Mesenchymal stem cell (in vitro differentiated cells and primary cell): ENCODE measurements around the gene ORC1. TPM values are rescaled to one million over a fixed set of nuclear protein-coding genes. Genes with fewer than 3 reads are reported as not detected.

ENCODE experiments used
- DNase-seq: peaks from one replicate; pipeline ENCODE4 v3.0.0-alpha.2; 2013
- H2AFZ ChIP-seq: one replicate; pipeline ENCODE4 v1.6.1; 2013; ENCODE audit warnings: low read depth, mild to moderate bottlenecking, control low read depth, inconsistent platforms, low read length, moderate library complexity
- H2AK5ac ChIP-seq: 2 replicates; pipeline ENCODE4 v1.6.1; 2013; ENCODE audit warnings: low read length, moderate library complexity, mild to moderate bottlenecking, inconsistent platforms; ENCODE audit not compliant: severe bottlenecking
- H2BK120ac ChIP-seq: one replicate; pipeline ENCODE4 v1.6.1; 2013; ENCODE audit warnings: low read depth, mild to moderate bottlenecking, inconsistent platforms, low read length, moderate library complexity
- H2BK12ac ChIP-seq, 2 experiments: one replicate each; pipeline ENCODE4 v1.6.1; 2013; ENCODE audit warnings: inconsistent platforms in 2 of 2, low read length in 2 of 2, mild to moderate bottlenecking in 2 of 2, moderate library complexity in 2 of 2, control low read depth in 1 of 2
- H2BK15ac ChIP-seq: one replicate; pipeline ENCODE4 v1.6.1; 2013; ENCODE audit warnings: mild to moderate bottlenecking, low read depth, inconsistent platforms; ENCODE audit not compliant: poor library complexity, severe bottlenecking
- H2BK5ac ChIP-seq: 2 replicates; pipeline ENCODE4 v1.6.1; 2013; ENCODE audit warnings: low read depth, mild to moderate bottlenecking, low read length, control low read depth, inconsistent platforms; ENCODE audit not compliant: poor library complexity, severe bottlenecking
- H3K14ac ChIP-seq, 2 experiments: one replicate each; pipeline ENCODE4 v1.6.1; 2013; ENCODE audit warnings: inconsistent platforms in 2 of 2, low read length in 2 of 2, control low read depth in 1 of 2, mild to moderate bottlenecking in 1 of 2, moderate library complexity in 1 of 2
- H3K18ac ChIP-seq, 2 experiments: one replicate each; pipeline ENCODE4 v1.6.1; 2013; ENCODE audit warnings: inconsistent platforms in 2 of 2, low read length in 2 of 2, control low read depth in 1 of 2, low read depth in 1 of 2, mild to moderate bottlenecking in 1 of 2
- H3K23ac ChIP-seq, 2 experiments: one replicate each; pipeline ENCODE4 v1.6.1; 2013; ENCODE audit warnings: inconsistent platforms in 2 of 2, low read length in 2 of 2, mild to moderate bottlenecking in 2 of 2, moderate library complexity in 2 of 2, control low read depth in 1 of 2
- H3K27ac ChIP-seq: 2 replicates; pipeline ENCODE4 v1.5.1; 2013; ENCODE audit warnings: mild to moderate bottlenecking, moderate library complexity, low read length, control low read depth, inconsistent platforms; ENCODE audit not compliant: poor library complexity, severe bottlenecking
- H3K27me3 ChIP-seq, 2 experiments: 2 replicates each; pipeline versions ENCODE4 v1.6.1 to v1.7.0; 2013; ENCODE audit warnings: low read length in 2 of 2, mild to moderate bottlenecking in 2 of 2, moderate library complexity in 2 of 2, control low read depth in 1 of 2, inconsistent platforms in 1 of 2; ENCODE audit not compliant: control insufficient read depth in 1 of 2, insufficient read depth in 1 of 2
- H3K36me3 ChIP-seq, 2 experiments: 2 replicates each; pipeline versions ENCODE4 v1.6.1 to v1.7.0; 2013; ENCODE audit warnings: low read length in 2 of 2, control low read depth in 1 of 2, inconsistent platforms in 1 of 2, low read depth in 1 of 2, mild to moderate bottlenecking in 1 of 2; ENCODE audit not compliant: insufficient read depth in 2 of 2, control insufficient read depth in 1 of 2
- H3K4ac ChIP-seq, 2 experiments: one replicate each; pipeline ENCODE4 v1.6.1; 2013; ENCODE audit warnings: inconsistent platforms in 2 of 2, low read length in 2 of 2, mild to moderate bottlenecking in 2 of 2, moderate library complexity in 2 of 2, control low read depth in 1 of 2, low read depth in 1 of 2
- H3K4me1 ChIP-seq: 2 replicates; pipeline ENCODE4 v1.6.1; 2013; ENCODE audit warnings: low read depth, low read length, control low read depth; ENCODE audit not compliant: control insufficient read depth, insufficient read depth
- H3K4me2 ChIP-seq: 2 replicates; pipeline ENCODE4 v1.6.1; 2013; ENCODE audit warnings: low read length, mild to moderate bottlenecking, inconsistent platforms; ENCODE audit not compliant: poor library complexity, severe bottlenecking
- H3K4me3 ChIP-seq, 2 experiments: 2 replicates each; pipeline versions ENCODE4 v1.5.1 to v1.7.0; 2013; ENCODE audit warnings: low read length in 2 of 2, mild to moderate bottlenecking in 2 of 2, control low read depth in 1 of 2, low read depth in 1 of 2; ENCODE audit not compliant: insufficient read depth in 1 of 2
- H3K79me1 ChIP-seq: replicated peaks from 2 replicates; pipeline ENCODE4 v1.6.1; 2013; ENCODE audit warnings: mild to moderate bottlenecking, control low read depth, low read length, inconsistent platforms; ENCODE audit not compliant: poor library complexity, severe bottlenecking
- H3K9ac ChIP-seq: 2 replicates; pipeline ENCODE4 v1.7.0; 2013; ENCODE audit warnings: mild to moderate bottlenecking, low read length, moderate library complexity
- H3K9me3 ChIP-seq: 2 replicates; pipeline ENCODE4 v1.7.0; 2013; ENCODE audit warnings: mild to moderate bottlenecking, low read length; ENCODE audit not compliant: control insufficient read depth
- H4K8ac ChIP-seq: one replicate; pipeline ENCODE4 v1.6.1; 2013; ENCODE audit warnings: inconsistent platforms, mild to moderate bottlenecking, low read length, moderate library complexity
- H4K91ac ChIP-seq: one replicate; pipeline ENCODE4 v1.6.1; 2013; ENCODE audit warnings: mild to moderate bottlenecking, low read length, inconsistent platforms
- WGBS: methylation state at CpG from one replicate; pipeline ENCODE4 v1.1.7; 2013; ENCODE audit warnings: mixed read lengths; 5-methylcytosine and 5-hydroxymethylcytosine counted together
- polyA plus RNA-seq, 2 experiments: library from polyadenylated mRNA; stranded (reverse); fragments of 200-250 nt; gene quantifications; one replicate each; pipeline ENCODE4 v1.2.3, GENCODE V29; 2013

The ORC1 gene
- polyA plus RNA-seq (2013, experiment 1 of 2) = 1.3 TPM
- polyA plus RNA-seq (2013, experiment 2 of 2) = 1.5 TPM

DNA sequence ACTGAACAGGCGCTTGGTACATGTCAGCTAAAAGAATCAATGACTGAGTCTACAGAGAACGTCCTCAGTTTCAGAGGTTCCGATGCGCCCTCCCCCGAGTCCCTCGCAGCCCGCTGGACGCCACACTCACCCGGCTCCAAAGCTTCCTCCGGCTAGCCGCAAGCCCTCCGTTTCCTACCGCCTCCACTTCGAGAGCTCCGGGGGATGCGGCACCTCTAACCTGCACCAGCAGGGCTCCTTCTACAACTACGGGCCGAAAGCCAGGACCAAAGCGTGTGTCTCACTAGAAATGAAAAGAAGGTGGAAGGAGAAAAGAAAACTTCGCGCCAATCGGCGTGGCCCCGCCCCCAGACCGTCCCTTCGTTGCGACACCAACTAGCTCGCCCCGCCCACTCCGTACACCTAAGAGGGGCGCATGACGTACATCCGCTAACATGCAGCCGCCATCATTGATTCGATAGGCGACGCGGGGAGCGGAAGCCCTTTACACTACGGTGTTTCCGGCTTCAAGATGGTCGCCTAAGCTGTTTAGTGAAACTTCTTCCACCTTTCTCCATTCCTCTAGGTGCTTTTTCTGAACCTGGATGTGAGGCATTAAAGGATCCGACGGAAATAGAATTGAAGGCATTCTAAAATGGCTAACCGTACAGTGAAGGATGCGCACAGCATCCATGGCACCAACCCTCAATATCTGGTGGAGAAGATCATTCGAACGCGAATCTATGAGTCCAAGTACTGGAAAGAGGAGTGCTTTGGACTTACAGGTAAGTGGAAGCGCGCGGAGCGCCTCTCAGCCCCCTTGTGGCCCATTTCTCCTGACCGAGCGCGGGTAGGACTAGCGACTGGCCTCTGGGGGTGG is at the start of gene ORC1, which contains the start of gene PRPF38A:
ORC1 (minus strand) TSS at position 308 of the 859 bp plus-strand sequence. CDS start 2,200 bp downstream, outside the sequence.
PRPF38A (plus strand) TSS at position 487 of the 859 bp plus-strand sequence; CDS start at position 635, 148 bp downstream.
- Histone ChIP-seq H2AK5ac (no peak within 1 kb of the TSS), H3K9ac (peak within 1 kb of the TSS; percentile 96), H3K4me3 (peak within 1 kb of the TSS; percentile 77 to 92), H2BK5ac (peak within 1 kb of the TSS; percentile 67), H2BK120ac (no peak within 1 kb of the TSS), H3K27ac (peak within 1 kb of the TSS; percentile 85), H3K36me3 (peaks cover 11 to 30% of the 10 kb centered on the region in 2 experiments), H3K27me3 (no peaks in the 10 kb centered on the region), H3K23ac (peak within 1 kb of the TSS in 1 of 2 experiments; percentile 79), H2BK15ac (peak within 1 kb of the TSS; percentile 96), H2AFZ (peak within 1 kb of the TSS; percentile 66), H3K14ac (no peak within 1 kb of the TSS), H2BK12ac (no peak within 1 kb of the TSS), H4K8ac (peak within 1 kb of the TSS; percentile 90), H3K18ac (peak within 1 kb of the TSS; percentile 77 to 79), H3K4me2 (peak within 1 kb of the TSS; percentile 91), H3K4ac (peak within 1 kb of the TSS in 1 of 2 experiments; percentile 34), H3K9me3 (no peaks in the 10 kb centered on the region), H3K79me1 (peaks cover 21% of the 10 kb centered on the region), H4K91ac (peak within 1 kb of the TSS; percentile 73), H3K4me1 (peaks cover 2% of the 10 kb centered on the region)
- WGBS = under 1% methylated on average over 46 of the region's 57 CpGs
- DNase-seq = peak; percentile 98

DNA sequence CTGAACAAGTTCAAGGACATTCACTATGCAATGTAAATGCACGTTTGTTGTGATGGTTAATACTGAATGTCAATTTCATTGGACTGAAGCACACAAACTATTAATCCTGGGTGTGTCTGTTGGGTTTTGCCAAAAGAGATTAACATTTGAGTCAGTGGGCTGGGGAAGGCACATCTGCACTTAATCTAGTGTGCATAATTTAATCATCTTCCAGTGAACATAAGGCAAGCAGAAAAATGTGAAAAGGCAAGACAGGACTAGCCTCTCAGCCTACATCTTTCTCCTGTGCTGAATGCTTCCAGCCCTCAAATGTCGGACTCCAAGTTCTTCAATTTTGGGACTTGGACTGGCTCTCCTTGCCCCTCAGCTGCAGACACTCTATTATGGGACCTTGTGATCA is 40.2 kb upstream of the ORC1 start:
- Histone ChIP-seq H3K36me3 (peaks cover 14 to 59% of the 10 kb centered on the region in 2 experiments), H2AFZ (no peak overlapping the region), H3K9ac (no peak overlapping the region), H2BK5ac (no peak overlapping the region), H2BK15ac (no peak overlapping the region), H3K23ac (no peak overlapping the region), H3K4me1 (no peaks in the 10 kb centered on the region), H3K27ac (no peak overlapping the region), H3K18ac (no peak overlapping the region), H3K9me3 (no peaks in the 10 kb centered on the region), H4K8ac (no peak overlapping the region), H3K4me2 (no peak overlapping the region), H3K4ac (no peak overlapping the region), H3K14ac (no peak overlapping the region), H2BK120ac (no peak overlapping the region), H3K79me1 (peaks cover 4% of the 10 kb centered on the region), H3K4me3 (no peak overlapping the region), H4K91ac (no peak overlapping the region), H3K27me3 (no peaks in the 10 kb centered on the region), H2AK5ac (no peak overlapping the region), H2BK12ac (no peak overlapping the region)
- WGBS = 100% methylated on average over 1 of the region's 2 CpGs
- DNase-seq = no peak

DNA sequence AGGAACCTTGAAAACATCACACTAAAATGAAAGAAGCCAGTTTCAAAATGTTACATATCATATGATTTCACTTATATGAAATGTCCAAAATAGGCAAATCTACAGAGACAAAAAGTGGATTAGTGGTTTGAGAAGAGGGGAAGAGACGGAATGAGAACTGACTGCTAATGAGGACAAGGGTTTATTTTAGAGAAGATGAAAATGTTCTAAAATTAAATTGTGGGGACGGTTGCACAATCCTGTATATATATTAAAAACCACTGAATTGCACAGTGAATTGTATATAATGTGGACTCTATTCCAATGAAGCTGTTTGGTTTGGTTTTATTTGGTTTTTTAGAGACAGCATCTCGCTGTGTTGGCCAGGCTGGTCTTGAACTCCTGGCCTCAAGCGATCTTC is 35.8 kb upstream of the ORC1 start:
- no peaks in the 10 kb centered on the region for H3K4me1 ChIP-seq
- H3K9me3 ChIP-seq = no peaks in the 10 kb centered on the region
- H3K4me2 ChIP-seq = no peak overlapping the region
- peaks cover 15 to 73% of the 10 kb centered on the region in 2 experiments for H3K36me3 ChIP-seq
- H3K4me3 ChIP-seq = no peak overlapping the region
- no peak overlapping the region for H2AK5ac ChIP-seq
- no peak overlapping the region for H2AFZ ChIP-seq
- 88% methylated on average over 1 of the region's 4 CpGs for WGBS
- H2BK120ac ChIP-seq = no peak overlapping the region
- no peak for DNase-seq
- H3K27me3 ChIP-seq = no peaks in the 10 kb centered on the region
- H3K18ac ChIP-seq = no peak overlapping the region
- no peak overlapping the region for H4K8ac ChIP-seq
- no peak overlapping the region for H2BK5ac ChIP-seq
- H2BK12ac ChIP-seq = no peak overlapping the region
- H3K4ac ChIP-seq = no peak overlapping the region
- no peak overlapping the region for H3K23ac ChIP-seq
- no peak overlapping the region for H4K91ac ChIP-seq
- H3K14ac ChIP-seq = no peak overlapping the region
- no peaks in the 10 kb centered on the region for H3K79me1 ChIP-seq
- H2BK15ac ChIP-seq = no peak overlapping the region
- no peak overlapping the region for H3K27ac ChIP-seq
- H3K9ac ChIP-seq = no peak overlapping the region

DNA sequence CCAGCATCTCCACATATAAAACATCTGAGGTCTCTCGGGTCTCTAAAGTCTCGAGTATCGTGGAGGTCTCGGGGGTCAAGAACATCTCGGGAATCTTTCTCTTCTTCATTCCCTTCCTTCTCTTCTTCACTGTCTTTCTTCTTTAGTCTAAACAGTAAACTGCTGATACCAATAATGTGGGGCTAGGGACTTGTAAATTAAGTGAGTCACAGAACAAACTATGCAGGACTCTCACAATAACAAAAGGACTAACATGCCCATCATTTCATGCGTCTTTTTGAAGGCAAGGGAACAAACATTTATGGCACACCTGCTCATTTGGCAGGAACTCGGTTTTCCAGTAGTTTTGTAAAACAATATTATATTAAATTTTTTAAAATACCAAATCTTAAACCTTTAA is 32.6 kb upstream of the ORC1 start:
- no peak overlapping the region for H3K14ac ChIP-seq
- no peaks in the 10 kb centered on the region for H3K4me1 ChIP-seq
- H3K36me3 ChIP-seq = peaks cover 18 to 81% of the 10 kb centered on the region in 2 experiments
- H4K8ac ChIP-seq = no peak overlapping the region
- H3K18ac ChIP-seq = no peak overlapping the region
- H2BK15ac ChIP-seq = no peak overlapping the region
- no peaks in the 10 kb centered on the region for H3K27me3 ChIP-seq
- no peak overlapping the region for H2BK12ac ChIP-seq
- H3K79me1 ChIP-seq = no peaks in the 10 kb centered on the region
- H2AFZ ChIP-seq = no peak overlapping the region
- H3K9ac ChIP-seq = no peak overlapping the region
- no peak overlapping the region for H3K4me2 ChIP-seq
- H2BK120ac ChIP-seq = no peak overlapping the region
- no peak for DNase-seq
- no peak overlapping the region for H2AK5ac ChIP-seq
- H3K23ac ChIP-seq = no peak overlapping the region
- H3K27ac ChIP-seq = no peak overlapping the region
- H4K91ac ChIP-seq = no peak overlapping the region
- 94% methylated on average over 4 of the region's 7 CpGs for WGBS
- H3K4ac ChIP-seq = no peak overlapping the region
- no peaks in the 10 kb centered on the region for H3K9me3 ChIP-seq
- no peak overlapping the region for H2BK5ac ChIP-seq
- H3K4me3 ChIP-seq = no peak overlapping the region
